ENCODE results near the gene SERPINB1.

- TF ChIP-seq POLR2A (IDR thresholded peaks at IDR 0.05) (no peak), CTCF (IDR thresholded peaks at IDR 0.05) (no peak)
These were observed 36.6 kb downstream of the SERPINB1 start for GRCh38 chr6:2805031-2805430.
